OCI-M2 (cell line): ENCODE results near the gene DMWD.
"Not testable (repeated sequence)": the region's sequence is repeated elsewhere in the genome, so short reads cannot be mapped to it uniquely, and the experiment has no call there.

Source experiments
- DNase-seq: peaks from one replicate; lab custom pipeline; 2025; ENCODE audit not compliant: unreplicated experiment; lab: John Stamatoyannopoulos, UW

The DMWD gene

DNA sequence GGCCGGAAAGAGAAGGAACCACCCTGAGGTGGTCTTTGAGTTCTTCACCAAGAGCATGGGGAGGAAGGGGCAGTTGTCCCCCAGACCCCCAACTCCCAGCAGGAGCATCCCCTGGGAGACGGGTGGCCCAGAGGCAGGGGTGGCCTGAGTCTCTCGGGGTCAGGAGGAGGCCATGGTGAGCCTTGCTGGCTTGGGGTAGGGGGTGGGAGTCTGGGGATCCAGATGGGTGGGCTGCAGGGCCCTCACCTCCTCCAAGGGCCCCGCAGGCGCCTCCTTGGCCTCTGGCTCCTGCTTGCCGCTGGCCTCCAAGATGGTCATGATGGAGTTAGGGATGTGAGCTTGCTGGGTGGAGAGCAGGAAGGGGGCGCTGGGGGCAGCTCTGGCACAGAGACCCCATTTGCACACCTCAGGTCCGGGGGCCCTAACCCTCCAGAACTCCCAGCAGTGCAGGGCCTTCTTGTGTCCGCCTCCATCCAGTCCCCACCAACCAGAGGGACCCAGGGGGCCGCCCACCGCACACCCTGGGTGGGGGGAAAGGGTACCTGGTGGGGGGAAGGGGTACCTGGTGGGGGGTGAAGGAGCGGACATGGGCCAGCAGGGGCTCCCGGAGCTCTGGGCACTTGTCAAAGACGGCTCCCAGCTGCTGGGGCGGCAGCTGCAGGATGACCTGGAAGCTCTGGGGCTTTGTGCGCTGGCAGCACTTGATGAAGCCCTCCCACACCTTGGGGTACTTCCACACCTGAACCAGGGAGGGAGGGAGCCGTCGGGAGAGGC is 23.8 kb upstream of the DMWD start:
- no peak for DNase-seq

DNA sequence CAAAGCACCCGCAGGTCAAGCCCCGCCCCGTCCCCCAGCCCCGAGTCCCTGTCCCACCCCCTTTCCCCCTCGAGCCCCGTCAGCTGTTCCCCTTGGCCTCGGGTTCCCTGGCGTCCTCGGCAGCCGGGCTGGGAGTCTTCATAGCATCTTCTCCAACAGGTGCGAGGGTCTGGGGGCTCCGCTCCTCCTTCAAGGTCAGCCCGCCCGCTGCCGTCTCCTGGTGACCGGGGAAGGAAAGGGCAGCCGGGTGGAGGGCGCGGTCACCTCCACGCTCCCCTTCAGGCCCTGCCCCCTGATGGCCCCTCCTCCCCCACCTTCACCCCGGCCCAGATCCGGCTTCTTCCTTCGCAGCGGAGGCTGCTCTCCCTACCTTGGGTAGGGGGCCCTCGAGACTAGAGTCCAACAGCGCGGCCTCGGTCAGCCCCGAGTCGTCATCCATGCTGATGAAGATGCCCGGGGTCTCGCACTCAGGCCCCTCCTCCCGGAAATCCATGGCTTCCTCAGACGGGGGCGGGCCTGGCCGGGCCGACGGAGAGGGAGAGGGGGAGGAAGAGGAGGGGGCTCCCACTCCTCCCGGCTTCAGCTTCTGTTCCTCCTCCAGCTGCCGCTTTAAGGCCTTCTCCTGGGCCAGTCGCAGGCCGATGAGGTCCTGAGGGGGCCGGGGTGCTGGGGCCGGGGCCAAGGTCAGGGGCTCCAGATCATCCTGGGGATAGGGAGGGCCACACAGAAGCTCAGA is 23.0 kb upstream of the DMWD start:
- DNase-seq, result no peak

DNA sequence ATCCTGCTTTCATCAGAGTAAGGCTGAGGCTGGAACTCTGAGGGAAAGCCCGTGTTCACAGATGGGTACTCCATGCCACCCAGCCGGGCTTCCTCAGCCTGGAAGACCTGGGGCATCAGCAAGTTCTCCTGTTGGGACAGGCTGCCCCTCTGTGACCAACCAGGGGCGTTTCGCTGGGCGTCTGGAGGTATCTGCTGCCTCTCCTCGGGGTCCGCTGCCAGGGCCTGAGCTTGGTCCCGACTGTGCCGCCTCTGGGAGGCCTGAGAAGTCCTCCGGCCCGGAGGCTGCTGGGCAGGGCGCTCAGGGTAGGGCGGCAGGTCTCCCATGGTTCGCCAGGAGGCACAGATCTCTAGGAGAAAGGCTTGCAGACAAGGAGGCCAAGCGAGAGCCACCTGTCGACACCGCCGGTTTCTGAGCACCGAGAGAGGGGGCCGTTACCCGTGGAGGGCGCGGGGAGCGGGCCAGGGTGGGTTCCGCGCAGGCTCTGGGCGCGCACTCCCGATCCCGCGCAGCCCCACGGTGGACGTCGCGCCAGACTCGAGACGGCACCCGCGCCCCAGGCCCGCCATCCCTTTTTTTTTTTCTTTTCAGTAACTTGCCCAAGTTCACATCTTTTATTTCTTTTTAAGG is 22.3 kb upstream of the DMWD start, which contains the start of gene RSPH6A:
TSS of gene RSPH6A (minus strand) at position 458 of the 630 bp plus-strand sequence. CDS start at position 326, 132 bp downstream.
- DNase-seq, result no peak

DNA sequence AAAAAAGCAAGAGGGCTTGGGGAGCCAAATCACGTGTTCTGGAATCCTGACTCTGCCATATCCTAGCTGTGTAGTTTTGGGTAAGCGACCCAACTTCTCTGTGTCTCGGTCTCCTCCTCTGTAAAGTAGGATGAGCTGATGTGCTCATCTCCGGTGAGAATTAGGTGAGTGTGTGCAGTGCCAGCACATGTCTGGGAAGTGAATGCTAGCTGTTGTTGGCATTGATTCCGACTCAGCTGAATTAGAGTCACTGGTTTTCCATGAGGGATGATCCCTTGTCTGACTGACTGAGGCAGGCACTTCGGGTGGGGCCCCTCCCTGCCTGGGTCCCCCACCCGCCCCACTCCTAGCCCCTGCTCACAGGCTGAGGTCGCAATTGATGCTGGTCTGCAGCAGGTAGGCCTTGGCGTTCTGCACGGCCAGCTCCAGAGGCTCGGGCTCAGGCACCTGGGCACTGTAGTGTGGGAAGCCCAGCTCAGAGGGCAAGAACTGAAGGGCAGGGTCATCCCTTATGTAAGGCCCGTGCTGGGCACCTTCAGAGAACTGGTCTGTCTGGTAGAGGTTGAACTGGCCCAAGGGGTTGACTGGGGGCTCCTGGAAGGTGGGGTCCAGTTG is 21.6 kb upstream of the DMWD start:
- DNase-seq, result no peak

DNA sequence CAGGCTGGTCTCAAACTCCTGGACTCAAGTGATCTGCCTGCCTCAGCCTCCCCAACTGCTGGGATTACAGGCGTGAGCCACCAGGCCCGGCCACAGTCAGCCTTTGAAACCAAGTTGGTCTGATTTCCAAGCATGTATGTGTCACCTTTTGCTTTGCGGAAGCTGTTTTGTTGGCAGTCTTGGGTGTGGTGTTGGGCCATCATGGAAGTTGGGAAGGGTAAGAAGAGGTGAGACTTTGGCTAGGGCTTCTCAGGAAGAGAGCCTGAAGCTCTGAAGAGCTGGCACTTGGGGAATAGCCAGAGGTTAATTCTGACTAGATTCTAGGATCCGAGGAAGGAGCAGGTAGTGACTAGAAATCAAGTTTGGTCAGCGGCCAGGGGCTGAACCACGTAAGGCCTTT is 19.7 kb upstream of the DMWD start:
- no peak for DNase-seq

DNA sequence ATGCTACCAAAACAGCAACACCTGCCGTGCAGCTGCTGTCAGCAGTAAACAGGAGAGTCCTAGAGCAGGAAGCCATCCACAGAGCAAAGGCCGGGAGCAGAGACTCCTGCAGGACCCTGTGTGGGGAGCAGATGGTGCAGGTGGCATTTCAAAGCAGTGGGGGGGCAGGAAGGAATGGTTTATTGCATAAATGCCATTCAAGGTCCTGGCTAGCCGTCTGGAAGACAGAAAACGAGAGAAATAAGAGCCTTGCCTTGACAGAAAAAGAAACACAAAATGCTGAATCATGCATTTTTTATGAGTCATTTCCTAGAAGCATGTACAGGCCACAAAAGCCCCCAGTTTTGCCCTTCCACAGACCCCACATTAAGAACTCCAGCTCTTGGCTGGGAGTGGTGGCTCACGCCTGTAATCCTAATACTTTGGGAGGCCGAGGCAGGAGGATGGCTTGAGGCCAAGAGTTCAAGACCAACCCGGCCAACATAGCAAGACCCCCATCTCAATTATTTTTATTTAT is 17.1 kb upstream of the DMWD start:
- no peak for DNase-seq

DNA sequence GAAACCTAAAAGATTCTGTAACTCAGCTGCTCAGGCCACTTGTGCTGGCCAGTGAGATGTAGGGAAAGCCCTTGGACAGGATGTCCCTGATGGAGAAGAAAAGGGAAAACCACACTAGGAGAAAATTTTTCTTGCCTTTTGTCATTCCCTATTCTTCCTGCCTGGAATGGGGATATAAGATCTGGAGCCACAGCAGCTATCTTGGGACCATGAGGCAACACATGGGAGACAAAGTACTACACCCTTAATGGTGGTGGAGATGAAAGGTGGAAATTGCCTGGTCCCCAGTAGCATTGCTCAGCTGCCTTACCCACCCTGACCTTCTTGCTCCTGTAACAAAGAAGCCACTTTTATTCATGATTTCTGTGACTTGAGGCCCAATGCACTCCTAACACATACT is 13.1 kb upstream of the DMWD start:
- no peak for DNase-seq

DNA sequence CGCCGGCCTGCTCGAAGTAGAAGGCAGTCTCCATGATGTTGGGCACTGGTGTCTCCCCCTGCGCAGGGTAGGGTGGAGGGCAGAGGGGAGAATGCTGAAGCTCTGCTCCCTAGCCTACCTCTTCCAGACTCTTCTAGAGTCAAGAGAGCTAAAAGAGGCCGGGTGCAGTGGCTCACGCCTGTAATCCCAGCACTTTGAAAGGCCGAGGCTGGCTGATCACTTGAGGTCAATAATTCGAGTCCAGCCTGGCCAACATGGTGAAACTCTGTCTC is 12.2 kb upstream of the DMWD start:
- DNase-seq, result no peak

DNA sequence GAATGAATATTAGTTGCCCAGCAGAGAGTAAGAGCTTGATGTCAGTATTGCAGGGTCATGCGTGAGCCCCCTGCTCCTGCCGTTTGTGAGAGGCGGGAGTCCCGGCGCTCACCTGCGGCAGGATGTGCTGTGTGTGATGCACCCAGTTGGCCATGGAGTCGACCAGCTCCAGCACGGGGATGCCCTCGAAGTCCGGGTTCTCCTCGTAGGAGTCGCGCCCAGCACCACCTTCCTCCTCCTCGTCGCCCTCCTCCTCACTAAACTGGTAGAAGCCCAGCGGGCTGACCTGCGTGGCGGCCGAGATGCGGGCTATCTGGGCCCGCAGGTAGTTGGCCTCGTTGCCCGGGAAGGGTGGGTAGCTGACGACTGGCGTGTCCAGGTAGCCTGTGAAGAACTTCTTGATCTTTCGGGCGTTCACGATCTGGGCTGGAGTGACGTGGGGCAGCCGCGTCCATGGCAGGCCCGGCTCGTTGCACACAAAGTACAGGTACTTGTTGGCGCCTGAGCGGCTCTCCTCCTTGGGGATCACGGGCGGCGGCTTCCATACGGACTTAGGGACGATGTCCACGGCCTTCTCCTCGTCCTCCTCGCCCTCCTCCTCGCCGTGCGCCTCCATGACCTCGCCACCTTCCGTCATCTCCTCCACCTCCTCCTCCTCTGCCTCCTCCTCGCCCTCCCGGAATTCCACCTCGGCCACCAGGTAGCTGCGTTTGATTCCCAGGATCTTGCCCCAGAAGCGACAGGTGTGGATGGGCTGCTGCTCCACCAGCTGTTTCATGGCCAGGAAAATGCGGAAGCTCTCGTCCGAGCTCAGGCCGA is 11.7 kb upstream of the DMWD start:
- DNase-seq, result no peak

DNA sequence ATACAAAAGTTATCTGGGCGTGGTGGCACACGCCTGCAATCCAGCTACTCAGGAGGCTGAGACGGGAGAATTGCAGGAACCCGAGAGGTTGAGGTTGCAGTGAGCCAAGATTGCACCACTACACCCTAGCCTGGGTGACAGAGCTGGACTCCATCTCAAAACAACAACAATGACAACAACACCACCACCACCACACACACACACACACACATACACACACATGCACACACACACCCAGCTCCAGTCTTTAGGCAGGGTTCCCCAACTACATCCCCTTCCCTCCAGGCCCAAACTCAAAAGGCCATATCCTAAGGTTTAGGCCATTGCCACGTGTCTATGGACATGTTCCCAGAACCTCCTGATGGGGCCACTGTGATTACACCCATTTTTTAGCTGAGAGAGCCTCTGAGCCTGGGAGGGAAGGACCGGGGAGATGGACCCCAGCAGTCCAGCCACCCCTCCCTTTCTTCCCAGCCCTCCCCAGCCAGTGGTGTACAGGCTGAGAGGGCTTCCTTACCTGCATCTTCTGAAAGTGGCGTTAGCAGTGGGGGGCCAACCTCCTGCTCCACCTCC is 9.0 kb upstream of the DMWD start:
- no peak for DNase-seq

DNA sequence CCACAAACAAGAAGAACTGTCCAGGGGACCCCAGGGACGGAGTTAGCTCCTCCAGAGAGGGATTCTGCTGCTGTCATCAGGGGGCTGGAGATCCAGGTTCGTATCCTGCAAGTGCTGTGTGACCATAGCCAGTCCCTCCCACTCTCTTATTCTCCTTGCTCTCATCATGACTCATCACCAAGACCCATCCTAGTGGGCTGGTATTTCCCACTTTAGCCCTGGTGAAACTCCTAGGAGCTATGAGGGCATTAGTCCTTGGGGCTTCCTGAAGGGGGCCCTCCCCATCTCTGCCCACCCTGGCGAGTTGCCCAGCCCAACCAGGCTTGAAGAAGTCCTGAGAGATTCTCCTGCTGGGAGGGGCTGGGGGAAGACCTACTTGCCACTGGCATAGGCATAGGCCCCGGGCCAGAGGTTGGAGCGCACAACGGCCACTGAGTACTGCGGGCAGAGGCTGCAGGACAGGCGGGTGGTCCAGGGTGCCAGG is 7.5 kb upstream of the DMWD start:
- DNase-seq, result no peak

DNA sequence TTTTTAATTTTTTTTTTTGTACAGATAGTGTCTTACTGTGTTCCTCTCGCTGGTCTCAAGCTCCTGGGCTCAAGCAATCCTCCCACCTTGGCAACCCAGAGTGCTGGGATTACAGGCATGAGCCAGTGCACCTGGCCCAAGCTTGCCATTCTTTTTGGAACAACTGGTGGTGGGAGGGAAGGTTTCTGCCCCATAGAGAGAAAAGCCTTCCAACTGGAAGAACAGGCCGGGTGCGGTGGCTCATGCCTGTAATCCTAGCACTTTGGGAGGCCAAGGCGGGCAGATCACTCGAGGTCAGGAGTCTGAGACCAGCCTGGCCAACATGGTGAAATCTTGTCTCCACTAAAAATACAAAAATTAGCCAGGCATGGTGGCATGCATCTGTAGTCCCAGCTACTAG is 6.9 kb upstream of the DMWD start:
- DNase-seq, result not testable (repeated sequence)

DNA sequence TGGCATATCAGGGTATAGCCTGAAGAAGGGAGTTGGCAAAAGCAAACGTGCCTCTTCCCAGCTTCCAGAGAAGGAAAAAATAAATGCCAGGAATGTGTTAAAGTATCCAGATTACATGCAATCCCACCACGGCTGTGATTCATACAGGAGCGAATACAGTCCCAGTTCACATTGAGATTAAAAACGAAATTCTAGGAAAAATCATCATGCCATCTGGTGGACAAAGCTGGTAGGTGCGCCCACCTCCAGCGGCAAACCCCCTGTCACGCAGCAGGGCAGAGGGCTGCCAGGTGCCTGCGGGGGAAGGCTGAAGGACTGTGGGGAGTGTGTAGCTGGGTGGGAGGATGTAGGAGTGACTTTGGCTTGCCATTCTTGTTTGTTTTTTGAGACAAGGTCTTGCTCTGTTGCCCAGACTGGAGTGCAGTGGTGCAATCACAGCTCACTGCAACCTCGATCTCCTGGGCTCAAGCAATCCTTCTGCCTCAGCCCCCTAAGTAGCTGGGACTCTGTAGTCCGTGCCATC is 6.4 kb upstream of the DMWD start:
- DNase-seq, result peak; percentile 52

DNA sequence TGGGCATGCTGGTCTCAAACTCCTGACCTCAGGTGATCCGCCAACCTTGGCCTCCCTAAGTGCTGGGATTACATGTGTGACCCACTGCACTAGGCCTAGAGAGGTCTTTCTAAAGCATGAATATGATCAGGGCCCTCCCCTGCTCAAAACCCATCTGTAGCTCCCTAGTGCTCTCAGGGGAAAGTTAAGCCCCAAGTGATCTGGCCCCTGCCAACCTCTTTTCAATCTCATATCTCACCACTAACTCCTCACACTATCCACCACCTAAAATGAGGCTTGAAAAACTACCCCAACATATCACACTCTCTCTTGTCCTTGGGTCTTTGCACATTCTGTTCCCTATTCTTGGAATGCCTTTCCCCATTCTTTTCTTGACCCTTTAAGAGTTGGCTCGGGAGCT is 2.0 kb upstream of the DMWD start:
- DNase-seq, result no peak

DNA sequence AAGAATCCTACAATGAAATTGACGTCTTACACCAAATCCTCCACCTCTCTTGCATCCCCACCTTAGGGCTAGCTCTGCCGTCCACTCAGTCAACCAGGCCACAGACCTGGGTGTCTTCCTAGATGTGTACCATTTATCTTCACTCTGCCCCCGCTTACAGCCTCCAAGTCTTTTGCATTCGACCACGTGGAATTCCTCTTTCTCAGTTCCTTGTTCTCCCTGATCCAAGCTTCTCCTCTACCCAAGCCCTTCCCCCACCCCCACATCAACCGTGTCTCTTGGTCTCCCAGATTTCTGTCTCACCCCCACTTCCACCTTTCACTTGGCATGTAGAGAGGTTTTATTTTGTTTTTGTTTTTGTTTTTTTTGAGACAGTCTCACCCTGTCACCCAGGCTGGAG is 1.2 kb upstream of the DMWD start:
- DNase-seq, result no peak

DNA sequence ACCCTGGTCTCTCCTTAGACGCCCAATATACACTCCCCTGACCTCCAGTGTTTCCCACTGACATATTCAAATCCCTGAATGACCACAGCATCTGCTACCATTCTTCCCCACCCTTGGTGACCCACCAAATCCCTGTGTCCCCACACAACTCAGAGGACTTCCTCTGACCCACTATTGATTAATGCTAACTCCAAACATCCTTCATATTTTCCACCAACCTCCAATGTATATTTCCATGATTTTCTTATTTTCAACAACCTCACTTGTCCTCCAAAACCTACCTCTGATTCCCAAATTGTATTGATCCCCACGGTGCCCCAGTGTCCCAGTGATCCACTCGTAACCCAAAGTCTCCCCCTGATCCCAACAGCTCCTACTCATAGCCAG is 526 bp upstream of the DMWD start:
- no peak for DNase-seq

DNA sequence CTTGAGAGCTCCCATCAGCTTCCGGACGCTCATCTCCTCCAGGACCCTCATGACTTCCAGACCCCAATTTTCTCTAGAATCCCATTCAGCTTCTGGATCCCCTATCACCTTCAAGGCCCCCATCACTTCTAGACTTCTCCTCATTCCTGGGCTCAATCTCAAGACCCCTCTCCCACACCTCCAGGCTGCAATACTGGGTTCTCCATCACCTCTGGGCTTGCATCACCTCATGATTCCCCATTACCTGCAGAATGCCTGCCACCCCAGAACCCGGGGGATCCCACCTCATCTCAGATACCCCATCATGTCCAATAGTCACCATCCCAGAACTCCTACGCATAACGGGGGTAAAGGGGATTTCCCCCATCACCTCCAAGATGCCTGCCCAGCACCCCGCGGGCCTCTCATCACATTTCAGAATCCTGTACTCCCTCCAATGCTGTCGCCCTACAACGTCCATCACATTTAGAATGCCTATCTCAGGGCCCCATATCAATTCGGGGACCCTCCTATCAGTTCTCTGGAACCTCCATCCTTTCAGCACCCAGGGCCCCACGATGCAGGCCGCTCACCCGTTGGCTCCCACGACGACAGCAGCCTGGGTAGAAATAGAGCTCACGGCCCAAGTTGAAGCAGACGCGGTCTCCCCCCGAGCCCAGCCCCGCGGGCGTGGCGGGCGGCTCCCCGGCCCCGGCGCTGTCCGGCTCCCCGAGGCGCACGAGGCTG is 738 bp downstream of the DMWD start:
- no peak for DNase-seq

DNA sequence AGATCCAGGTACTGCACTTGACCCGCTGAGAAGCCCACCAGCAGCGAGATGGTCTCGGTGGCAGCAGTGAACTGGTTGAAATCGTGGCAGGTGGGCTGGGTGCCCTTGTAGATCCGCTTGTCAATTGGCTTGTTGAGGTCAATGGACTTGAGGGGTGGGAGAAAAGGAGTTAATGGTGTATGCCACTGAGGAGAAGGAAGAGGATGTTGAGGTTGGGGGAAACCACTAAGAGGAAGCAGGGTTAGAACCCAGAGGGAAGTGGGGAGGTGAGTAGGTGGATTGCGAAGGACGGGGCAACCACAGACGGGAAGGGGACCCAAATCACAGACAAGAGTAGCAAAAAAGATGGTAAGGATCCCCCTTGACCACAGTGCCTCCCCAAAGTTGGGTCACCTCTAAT is 1.7 kb downstream of the DMWD start:
- DNase-seq, result no peak

DNA sequence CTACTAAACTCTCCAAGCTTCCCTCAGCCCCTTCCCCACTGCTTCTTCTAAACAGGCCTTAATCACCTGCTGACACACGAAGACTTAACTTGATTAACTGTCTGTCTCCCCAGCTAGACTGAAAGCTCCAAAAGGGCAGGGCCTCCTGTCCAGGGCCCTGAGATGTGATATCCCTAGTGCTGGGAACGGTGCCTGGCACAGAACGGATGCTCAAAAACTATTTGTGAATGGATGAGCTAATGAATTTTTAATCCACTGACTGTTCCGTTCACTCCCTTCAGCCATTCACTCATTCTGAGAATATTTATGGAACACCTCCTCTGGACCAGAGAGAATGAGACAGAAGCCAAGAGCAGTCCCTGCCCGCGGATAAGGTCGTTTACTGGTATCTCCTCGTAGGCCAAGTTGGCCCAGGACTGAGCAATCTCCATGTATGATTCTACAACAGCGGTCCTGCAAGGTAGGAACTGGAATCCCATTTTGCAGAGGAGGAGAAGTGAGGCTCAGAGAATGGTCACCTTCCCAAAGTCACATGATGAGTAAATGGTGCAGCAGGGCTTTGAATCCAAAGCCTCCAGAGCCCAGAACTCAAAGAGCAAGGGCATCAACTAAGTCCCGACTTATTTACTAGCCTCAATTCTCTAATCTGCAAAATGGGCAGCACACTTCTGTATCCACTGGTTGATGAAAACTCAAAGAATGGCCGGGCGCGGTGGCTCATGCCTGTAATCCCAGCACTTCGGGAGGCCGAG is 3.4 kb downstream of the DMWD start:
- DNase-seq, result no peak
